ENCODE results near the gene ETV1. TPM values are rescaled to one million over a fixed set of nuclear protein-coding genes. Genes with fewer than 3 reads are reported as not detected.

Gene ETV1
- total RNA-seq, result 1 to 10 TPM; 6.1 to 9.2 TPM

DNA sequence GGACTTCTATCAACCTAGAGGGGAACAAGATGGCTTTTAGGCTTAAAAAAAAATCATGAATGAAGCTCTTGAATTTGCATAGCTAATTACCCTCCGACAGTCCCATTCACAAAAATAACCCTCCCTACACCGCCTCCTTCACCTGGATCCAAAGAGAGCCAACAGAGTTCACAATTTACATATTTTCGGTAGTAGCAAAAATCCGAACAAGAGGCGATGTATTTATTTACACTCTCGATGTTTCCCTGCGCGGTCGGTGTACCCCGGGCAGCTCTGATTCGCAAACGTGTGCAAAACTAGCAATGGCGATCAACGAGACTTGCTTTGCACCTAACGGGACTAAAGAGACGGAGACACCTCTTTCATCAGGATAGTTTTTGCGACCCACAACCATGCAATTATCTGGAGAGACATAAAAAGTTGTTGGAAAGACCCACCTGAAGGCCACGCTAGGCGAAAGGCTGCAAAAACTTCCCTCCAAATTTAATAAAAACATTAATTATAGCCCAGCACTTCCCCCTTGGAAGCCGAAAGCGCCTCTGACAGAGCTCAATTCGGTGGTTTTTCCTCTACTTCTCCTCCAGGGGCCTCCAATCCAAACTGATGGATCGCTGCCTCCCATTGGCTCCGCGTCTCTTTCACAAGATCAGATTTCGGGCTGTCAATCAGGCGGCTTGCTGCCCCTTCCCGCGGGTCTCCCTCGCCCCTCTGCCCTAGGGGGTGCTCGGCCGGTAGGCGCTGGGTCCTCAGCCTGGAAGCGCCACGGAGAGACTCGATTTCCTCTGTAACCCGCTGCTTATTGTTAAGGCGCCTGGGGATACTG is at the start of gene ETV1:
Gene ETV1, minus strand, starts transcription at position 541 of the 823 bp plus-strand sequence. CDS start 614 bp downstream, outside the sequence.
- no peaks in the 10 kb centered on the region for H3K4me1 ChIP-seq (replicated peaks)
- peak within 1 kb of the TSS; percentile 61 to 77 for H3K27ac ChIP-seq
- intact Hi-C loops (cut with DNase I), result no loop called here
- no peaks in the 10 kb centered on the region for H3K36me3 ChIP-seq
- under 1% methylated on average over 38 of the region's 38 CpGs for WGBS
- DNase-seq (ENCODE audit: low spot score), result peak; percentile 46
- H3K27me3 ChIP-seq (replicated peaks; ENCODE audit: insufficient read depth), result no peaks in the 10 kb centered on the region
- no peaks in the 10 kb centered on the region for H3K9me3 ChIP-seq
- H3K4me3 ChIP-seq, result peak within 1 kb of the TSS; percentile 35 to 48
- TF ChIP-seq POLR2A (IDR thresholded peaks at IDR 0.05) (no peak), POLR2AphosphoS5 (IDR thresholded peaks at IDR 0.05) (no peak), CTCF (IDR thresholded peaks at IDR 0.05) (no peak)

- intact Hi-C loops (cut with DNase I), result no loop called here
- Histone ChIP-seq H3K27ac (no peak overlapping the region), H3K27me3 (replicated peaks; ENCODE audit: insufficient read depth) (no peaks in the 10 kb centered on the region), H3K4me3 (no peak overlapping the region), H3K36me3 (no peaks in the 10 kb centered on the region), H3K9me3 (no peaks in the 10 kb centered on the region), H3K4me1 (replicated peaks) (no peaks in the 10 kb centered on the region)
- WGBS, result 82% methylated on average over 2 of the region's 2 CpGs
- TF ChIP-seq POLR2AphosphoS5 (IDR thresholded peaks at IDR 0.05) (no peak), POLR2A (IDR thresholded peaks at IDR 0.05) (no peak), CTCF (IDR thresholded peaks at IDR 0.05) (no peak)
- DNase-seq (ENCODE audit: low spot score), result no peak
These were observed 34.9 kb upstream of the ETV1 start for GRCh38 chr7:14024406-14024805.

DNA sequence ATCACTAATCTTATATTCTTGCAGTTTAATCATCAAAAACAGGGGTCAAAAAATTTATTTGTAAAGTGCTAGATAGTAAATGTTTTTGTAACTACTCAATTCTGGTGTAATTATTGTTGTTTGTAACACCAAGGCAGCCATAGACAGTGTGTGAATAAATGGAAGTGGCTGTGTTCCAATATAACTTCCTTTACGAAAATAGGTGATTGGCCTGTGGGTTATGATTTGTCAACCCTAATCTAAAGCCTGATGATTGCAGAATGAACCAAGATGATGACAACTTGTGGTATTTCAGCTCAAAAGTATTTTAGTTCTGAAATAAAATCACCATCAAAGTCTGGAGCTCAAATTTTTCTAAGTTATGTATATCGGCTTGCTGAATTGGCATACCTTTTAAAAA is 34.4 kb upstream of the ETV1 start:
- H3K4me3 ChIP-seq, result no peak overlapping the region
- intact Hi-C loops (cut with DNase I), result no loop called here
- no peaks in the 10 kb centered on the region for H3K4me1 ChIP-seq (replicated peaks)
- no peaks in the 10 kb centered on the region for H3K36me3 ChIP-seq
- whole genome bisulfite sequencing, result 89% methylated on average over 2 of the region's 2 CpGs
- no peaks in the 10 kb centered on the region for H3K9me3 ChIP-seq
- H3K27me3 ChIP-seq (replicated peaks; ENCODE audit: insufficient read depth), result no peaks in the 10 kb centered on the region
- no peak overlapping the region for H3K27ac ChIP-seq
- no peak for TF ChIP-seq POLR2A (IDR thresholded peaks at IDR 0.05)
- no peak for TF ChIP-seq POLR2AphosphoS5 (IDR thresholded peaks at IDR 0.05)
- TF ChIP-seq CTCF (IDR thresholded peaks at IDR 0.05), result no peak
- DNase-seq (ENCODE audit: low spot score), result no peak

GRCh38 chr7:14023342-14023741 is 33.9 kb upstream of the ETV1 start:
- no peak overlapping the region for H3K27ac ChIP-seq
- no peaks in the 10 kb centered on the region for H3K4me1 ChIP-seq (replicated peaks)
- H3K4me3 ChIP-seq, result no peak overlapping the region
- intact Hi-C loops (cut with DNase I), result no loop called here
- WGBS, result 63% methylated on average over 4 of the region's 4 CpGs
- TF ChIP-seq CTCF (IDR thresholded peaks at IDR 0.05), result no peak
- TF ChIP-seq POLR2A (IDR thresholded peaks at IDR 0.05), result no peak
- no peak for TF ChIP-seq POLR2AphosphoS5 (IDR thresholded peaks at IDR 0.05)
- H3K36me3 ChIP-seq, result no peaks in the 10 kb centered on the region
- H3K9me3 ChIP-seq, result no peaks in the 10 kb centered on the region
- DNase-seq (ENCODE audit: low spot score), result no peak
- no peaks in the 10 kb centered on the region for H3K27me3 ChIP-seq (replicated peaks; ENCODE audit: insufficient read depth)

DNA sequence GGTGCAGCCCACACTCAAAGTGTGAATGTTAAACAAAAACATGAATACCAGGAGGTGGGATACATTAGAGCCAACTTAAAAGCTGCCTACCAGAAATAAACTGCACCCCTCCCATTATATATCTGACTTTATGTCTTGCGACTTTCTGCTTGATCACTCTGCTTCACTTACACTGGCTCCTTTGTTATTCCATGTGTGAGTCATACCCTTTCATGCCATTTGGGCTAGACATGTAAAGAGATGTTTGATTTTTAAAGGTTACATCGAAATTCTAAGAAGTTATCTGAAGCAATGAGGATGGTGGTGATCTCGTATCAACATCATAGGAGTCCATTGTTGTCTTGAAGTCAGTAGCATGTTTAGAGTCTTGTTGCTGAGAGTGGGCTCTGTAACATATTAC is 31.6 kb upstream of the ETV1 start:
- no peaks in the 10 kb centered on the region for H3K36me3 ChIP-seq
- H3K4me1 ChIP-seq (replicated peaks), result no peaks in the 10 kb centered on the region
- TF ChIP-seq POLR2A (IDR thresholded peaks at IDR 0.05) (no peak), CTCF (IDR thresholded peaks at IDR 0.05) (no peak), POLR2AphosphoS5 (IDR thresholded peaks at IDR 0.05) (no peak)
- no peak for DNase-seq (ENCODE audit: low spot score)
- H3K9me3 ChIP-seq, result no peaks in the 10 kb centered on the region
- H3K27me3 ChIP-seq (replicated peaks; ENCODE audit: insufficient read depth), result no peaks in the 10 kb centered on the region
- H3K4me3 ChIP-seq, result no peak overlapping the region
- H3K27ac ChIP-seq, result no peak overlapping the region
- 35% methylated on average over 3 of the region's 3 CpGs for WGBS
- intact Hi-C loops (cut with DNase I), result no loop called here
